Subcutaneous adipose tissue (tissue), 4 donors: Measurements from ENCODE around the gene PDK2. TPM values are rescaled to one million over a fixed set of nuclear protein-coding genes. Genes with fewer than 3 reads are reported as not detected.

ENCODE experiments used
- CTCF ChIP-seq: fragments of 450-650 bp; IDR thresholded peaks from one replicate; pipeline ENCODE4 v1.5.1; 2016; ENCODE audit warnings: low read depth, mild to moderate bottlenecking, control low read depth, antibody characterized with exemption, moderate library complexity
- total RNA-seq, 4 donors: library from RNA; depleted of rRNA; stranded (reverse); fragments of >200 nt; gene quantifications; one replicate each; pipeline ENCODE4 v1.1.0, GENCODE V29; 2016

Gene PDK2
- total RNA-seq, 4 donors from 2014 or later: 37.4 to 157 (median 43.1) TPM

- no peak for TF ChIP-seq CTCF
These were observed 3.2 kb upstream of the PDK2 start for GRCh38 chr17:50091918-50092285.

DNA sequence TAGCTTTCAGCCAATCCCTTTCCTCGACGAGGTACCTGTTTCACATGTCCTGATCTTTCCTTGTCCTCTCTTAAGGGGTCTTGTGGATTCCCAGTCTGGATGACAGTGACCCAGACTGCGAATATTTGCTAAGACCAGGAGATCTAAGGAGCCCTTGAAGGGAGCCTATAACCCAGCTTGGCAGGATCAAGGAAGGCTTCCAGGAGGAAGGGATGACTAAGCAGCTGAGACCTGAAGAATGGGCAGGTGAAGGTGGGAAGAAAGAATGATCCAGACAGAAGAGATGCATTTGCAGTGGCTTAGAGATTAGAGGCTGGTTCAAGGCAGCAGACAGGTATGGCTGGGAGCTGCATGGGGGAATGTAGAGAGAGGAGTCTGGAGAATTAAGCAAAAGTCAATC is 1.9 kb upstream of the PDK2 start:
- no peak for TF ChIP-seq CTCF

- no peak for TF ChIP-seq CTCF
These were observed 1.3 kb upstream of the PDK2 start for GRCh38 chr17:50093807-50094206.

DNA sequence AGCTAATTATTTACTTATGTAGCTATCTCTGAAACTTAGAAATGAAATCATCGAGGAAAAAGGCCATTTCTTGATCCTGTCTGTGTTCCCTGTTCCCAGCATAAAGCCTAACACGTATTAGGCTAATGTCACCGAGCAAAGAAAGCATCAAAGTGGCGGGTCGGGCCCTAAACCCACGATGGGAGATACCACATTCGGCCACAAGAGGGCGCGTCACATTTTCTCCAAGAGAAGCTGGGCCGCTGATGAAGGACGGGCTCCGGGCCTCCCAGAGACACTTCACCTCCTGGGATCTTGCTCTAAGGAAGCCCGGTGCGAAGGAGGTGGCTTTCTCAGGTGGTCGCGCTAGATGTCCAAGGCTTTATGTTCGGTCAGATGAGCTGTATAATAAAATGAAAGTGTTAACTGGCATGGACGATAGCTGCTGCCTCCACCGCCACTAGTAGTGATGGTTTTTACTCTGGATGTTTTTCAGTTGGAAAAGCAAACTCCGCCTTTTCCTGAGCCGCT is 853 bp upstream of the PDK2 start:
- TF ChIP-seq CTCF: no peak

DNA sequence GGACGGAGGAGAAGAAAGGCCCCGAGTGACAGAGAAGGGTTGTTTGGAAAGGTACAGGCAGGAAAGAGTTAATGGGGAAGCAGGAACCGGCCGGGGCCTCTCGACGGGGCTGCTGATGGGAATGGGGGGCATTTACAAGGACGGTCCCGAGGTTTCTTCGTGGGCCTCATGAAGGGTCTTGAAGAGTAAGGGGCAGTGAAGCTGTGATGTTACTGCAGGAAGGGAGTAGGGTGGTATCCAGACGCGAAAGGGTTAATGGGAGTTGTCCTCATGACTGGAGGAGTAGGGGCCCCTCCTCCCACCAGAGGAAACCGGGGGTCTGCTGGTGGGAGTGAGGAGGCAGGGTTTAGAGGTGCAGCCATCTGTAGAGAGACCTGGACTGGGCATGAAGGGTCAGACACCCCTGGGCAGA is 481 bp downstream of the PDK2 start:
- no peak for TF ChIP-seq CTCF

DNA sequence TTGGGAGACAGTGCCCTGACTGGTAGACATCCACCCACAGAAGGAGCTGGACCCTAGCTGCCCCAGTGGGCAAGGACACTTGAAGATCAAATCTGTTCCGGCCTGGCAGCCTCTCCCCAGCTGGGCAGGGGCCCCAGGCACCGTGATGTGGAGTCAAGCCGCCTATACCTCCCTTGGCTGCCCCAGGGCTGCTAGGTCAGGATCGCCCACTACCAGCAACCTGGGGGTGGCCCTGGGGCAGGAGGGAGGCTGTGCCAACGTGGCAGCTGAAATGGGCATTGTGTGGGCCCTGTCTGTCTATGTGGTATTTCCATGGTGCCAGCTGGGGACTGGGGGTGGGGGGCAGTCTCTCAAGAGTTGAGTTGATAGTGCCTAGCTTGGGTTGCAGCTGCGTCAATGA is 941 bp downstream of the PDK2 start:
- TF ChIP-seq CTCF: no peak

GRCh38 chr17:50096758-50097157 is 1.6 kb downstream of the PDK2 start:
- TF ChIP-seq CTCF: no peak
